Esophagus muscularis mucosa (tissue), 4 donors: ENCODE measurements around the gene MRGPRD. TPM values are rescaled to one million over a fixed set of nuclear protein-coding genes. Genes with fewer than 3 reads are reported as not detected.

ENCODE experiments used
- DNase-seq: peaks from one replicate; pipeline ENCODE4 v3.0.0-alpha.2; 2017; ENCODE audit errors: extremely low spot score
- H3K27ac ChIP-seq, 4 donors: fragments of 200-600 bp; sonication (generic); replicated peaks in 1 of 4; 1 replicate in 3 of 4; 2 replicates in 1 of 4; pipeline ENCODE4 v1.5.1; 2016 to 2019; ENCODE audit warnings: mild to moderate bottlenecking in 1 of 4
- H3K27me3 ChIP-seq, 4 donors: fragments of 200-600 bp; sonication (generic); one replicate each; pipeline versions ENCODE4 v1.5.1 to v1.6.0; 2016 to 2019
- H3K36me3 ChIP-seq, 4 donors: fragments of 200-600 bp; sonication (generic); one replicate each; pipeline ENCODE4 v1.5.1; 2016 to 2019
- H3K4me1 ChIP-seq, 4 donors: fragments of 200-600 bp; sonication (generic); one replicate each; pipeline ENCODE4 v1.5.1; 2016 to 2019
- H3K4me3 ChIP-seq, 4 donors: fragments of 200-600 bp; sonication (generic); 1 replicate in 2 of 4; 2 replicates in 2 of 4; pipeline ENCODE4 v1.5.1; 2016 to 2019; ENCODE audit warnings: mild to moderate bottlenecking in 4 of 4, moderate library complexity in 1 of 4
- H3K9me3 ChIP-seq, 4 donors: fragments of 200-600 bp; sonication (generic); 1 replicate in 3 of 4; 2 replicates in 1 of 4; pipeline ENCODE4 v1.5.1; 2016 to 2019
- CTCF ChIP-seq, 3 experiments: fragments of 200-600 bp in 2 of 3; fragments of 450-650 bp in 1 of 3; sonication (generic) in 2 of 3; IDR thresholded peaks; one replicate each; pipeline ENCODE4 v1.5.1; 2017 to 2019; ENCODE audit warnings: antibody characterized with exemption in 3 of 3, mild to moderate bottlenecking in 2 of 3, moderate library complexity in 1 of 3
- EP300 ChIP-seq: sonication (generic); formaldehyde crosslinking; IDR thresholded peaks from one replicate; pipeline ENCODE4 v1.6.1; 2017; ENCODE audit warnings: antibody characterized with exemption
- POLR2A ChIP-seq: fragments of 450-650 bp; IDR thresholded peaks from one replicate; pipeline ENCODE4 v1.6.1; 2017; ENCODE audit warnings: antibody characterized with exemption, moderate library complexity, mild to moderate bottlenecking, low read depth
- POLR2AphosphoS5 ChIP-seq, 2 donors: sonication (generic); formaldehyde crosslinking; IDR thresholded peaks; one replicate each; pipeline ENCODE4 v1.6.1; 2017; ENCODE audit warnings: antibody characterized with exemption in 2 of 2
- WGBS: methylation state at CpG from one replicate; pipeline ENCODE4 v1.1.5; 2018; 5-methylcytosine and 5-hydroxymethylcytosine counted together
- intact Hi-C: fragments of 100-400 bp; cut with DNase I; formaldehyde crosslinking; loops from one replicate; pipeline ENCODE4 v1.15.1; 2023
- total RNA-seq, 4 donors: library from RNA; depleted of rRNA; stranded (reverse); fragments of >200 nt; gene quantifications; one replicate each; pipeline versions ENCODE4 v1.1.0 to v1.2.1, GENCODE V29; 2016

Gene MRGPRD
- total RNA-seq, 4 donors from 2014 or later = 0.32 to 2.5 (median 0.66) TPM; not detected in 1

DNA sequence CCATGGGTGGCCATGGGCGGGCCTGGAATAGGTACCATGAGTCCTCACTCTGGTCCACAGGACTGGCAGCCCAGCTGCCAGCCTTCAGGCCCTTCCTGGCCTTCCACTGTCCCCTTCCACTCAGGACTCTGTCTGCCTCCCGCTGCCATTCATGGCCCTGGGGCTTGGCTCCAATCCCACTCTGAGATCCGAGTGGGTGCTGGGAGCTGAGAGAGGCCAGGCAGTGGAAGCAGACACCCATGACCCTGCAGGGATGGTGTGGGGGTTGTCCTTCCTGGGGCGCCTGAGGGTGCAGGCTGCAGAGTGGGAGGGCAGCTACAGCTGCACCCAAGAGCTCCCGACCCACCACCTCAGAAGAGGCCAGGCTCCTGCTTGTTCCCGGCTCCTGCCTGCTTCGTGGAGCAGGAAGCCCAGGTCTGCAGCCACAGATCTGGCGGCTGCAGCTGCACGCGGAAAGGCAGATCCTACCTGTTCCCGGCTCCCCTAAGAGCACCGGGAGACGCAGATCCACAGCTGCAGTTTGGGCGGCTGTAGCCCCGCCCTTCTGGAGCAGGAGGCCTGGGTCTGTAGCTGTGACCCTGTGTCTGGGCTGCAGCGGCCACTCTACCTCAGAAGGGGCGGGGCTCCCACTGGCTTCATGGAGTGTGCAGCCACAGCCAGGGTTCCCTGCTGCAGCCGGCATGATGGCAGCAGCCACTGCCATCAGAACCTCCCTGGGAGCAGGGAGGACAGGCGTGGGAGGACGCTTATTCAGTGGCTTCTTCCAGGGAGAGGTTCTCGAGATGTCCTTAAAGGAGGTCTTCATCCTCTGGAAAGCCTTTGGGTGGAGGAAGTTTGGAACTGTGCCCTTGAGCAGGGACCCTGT, 49.6 kb downstream of the MRGPRD start:
- Histone ChIP-seq H3K9me3 (peaks cover 0 to 3% (median 1%) of the 10 kb centered on the region in 4 donors), H3K4me1 (peaks cover 27 to 92% (median 89%) of the 10 kb centered on the region in 4 donors), H3K27ac (peak overlapping the region; percentile 83 to 94 (median 93)), H3K4me3 (no peak overlapping the region), H3K27me3 (no peaks in the 10 kb centered on the region), H3K36me3 (peaks cover 29 to 77% (median 68%) of the 10 kb centered on the region in 4 donors)
- TF ChIP-seq EP300 (no peak), POLR2A (no peak), CTCF (IDR thresholded peaks at IDR 0.05) (no peak), POLR2AphosphoS5 (IDR thresholded peaks at IDR 0.05) (no peak)
- 98% methylated on average over 5 of the region's 21 CpGs for whole genome bisulfite sequencing
- intact Hi-C loops = no loop called here
- no peak for DNase-seq

Other genes starting within 250 kb of the MRGPRD start
- 1 to 10 TPM in 2 of 4 donors, under 1 TPM in 2; 0.78 to 2.5 (median 1.4) TPM for gene TESMIN, start 229.5 kb downstream of the MRGPRD start, total RNA-seq
- 100 to 1,000 TPM in 2 of 4 donors, 10 to 100 TPM in 2; 36.1 to 122 (median 77.5) TPM for gene CPT1A, start 139.1 kb downstream of the MRGPRD start, total RNA-seq
- 10 to 100 TPM; 47.2 to 66.2 (median 51.2) TPM for gene MRPL21, start 77.2 kb downstream of the MRGPRD start, total RNA-seq
- gene IGHMBP2, start 77.1 kb downstream of the MRGPRD start, total RNA-seq = 10 to 100 TPM; 11.6 to 30.8 (median 28.0) TPM
- gene MRGPRF, start 32.3 kb upstream of the MRGPRD start, total RNA-seq = 100 to 1,000 TPM in 3 of 4 donors, 10 to 100 TPM in 1; 77.9 to 206 (median 126) TPM
- 10 to 100 TPM; 18.7 to 34.5 (median 24.7) TPM for gene TPCN2, start 67.9 kb upstream of the MRGPRD start, total RNA-seq
- gene SMIM38, start 174.9 kb upstream of the MRGPRD start, total RNA-seq = 1 to 10 TPM in 3 of 4 donors, under 1 TPM in 1; 0.50 to 4.2 (median 2.6) TPM